Adipocyte (in vitro differentiated cells): Measurements from ENCODE around the gene KLC4.

Experiments
- DNase-seq: peaks from one replicate; pipeline ENCODE4 v3.0.0-alpha.2; 2015; ENCODE audit warnings: low read depth
- H3K27me3 ChIP-seq: replicated peaks from 2 replicates; pipeline ENCODE4 v1.7.0; 2013; ENCODE audit warnings: mild to moderate bottlenecking, low read length, moderate library complexity; ENCODE audit not compliant: control insufficient read depth, insufficient read depth
- H3K36me3 ChIP-seq: 2 replicates; pipeline ENCODE4 v1.7.0; 2013; ENCODE audit warnings: low read length, mild to moderate bottlenecking, moderate library complexity; ENCODE audit not compliant: control insufficient read depth, insufficient read depth, severe bottlenecking
- H3K4me1 ChIP-seq: 2 replicates; pipeline ENCODE4 v1.7.0; 2013; ENCODE audit warnings: mild to moderate bottlenecking, low read length, moderate library complexity; ENCODE audit not compliant: control insufficient read depth, insufficient read depth
- H3K4me3 ChIP-seq: 2 replicates; pipeline ENCODE4 v1.7.0; 2013; ENCODE audit warnings: mild to moderate bottlenecking, low read length, moderate library complexity
- H3K9ac ChIP-seq: 2 replicates; pipeline ENCODE4 v1.7.0; 2013; ENCODE audit warnings: mild to moderate bottlenecking, low read length, moderate library complexity
- H3K9me3 ChIP-seq: 2 replicates; pipeline ENCODE4 v1.7.0; 2013; ENCODE audit warnings: mild to moderate bottlenecking, low read length, moderate library complexity; ENCODE audit not compliant: control insufficient read depth

Gene KLC4

DNA sequence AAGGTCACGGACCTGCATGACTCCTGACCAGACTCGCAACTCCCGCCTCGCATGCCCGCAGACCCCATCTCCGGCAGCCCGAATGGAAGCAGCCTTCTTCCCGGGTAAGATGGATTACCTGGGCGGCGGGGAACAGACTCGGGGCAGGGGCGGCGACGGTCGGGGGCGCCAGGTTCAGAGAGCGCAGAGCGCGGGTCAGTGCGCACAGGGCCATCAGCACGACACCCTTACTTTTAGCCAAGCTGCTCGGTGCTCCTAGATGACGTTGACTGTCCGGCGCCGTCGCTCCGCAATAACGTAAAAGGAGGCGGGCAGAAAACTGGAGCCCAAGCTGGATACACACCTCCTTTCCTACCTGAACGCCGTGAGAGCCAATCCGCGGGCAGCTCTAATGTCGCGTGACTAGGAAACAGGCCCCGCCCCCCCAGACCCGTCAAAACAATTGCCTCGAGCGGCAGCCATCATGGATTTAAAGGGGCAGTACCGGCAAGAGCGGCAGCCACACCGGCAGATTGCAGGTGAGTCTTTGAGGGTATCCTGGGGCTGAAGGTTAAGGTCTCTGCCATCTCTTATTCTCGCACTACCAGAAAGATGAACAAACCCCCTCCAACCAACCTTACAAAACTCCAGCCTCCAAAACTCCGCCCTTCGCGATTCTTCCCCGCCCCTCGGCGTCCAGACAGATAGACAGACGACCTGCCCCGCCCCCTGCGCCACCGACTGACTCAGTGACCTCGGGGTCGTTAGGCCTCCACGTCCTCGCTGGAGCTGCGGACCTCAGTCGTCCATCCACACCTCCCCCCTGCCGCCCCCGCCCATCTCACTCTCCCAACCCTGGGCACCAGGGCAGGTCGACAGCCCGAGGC is at the start of gene KLC4, which contains the start of gene MRPL2:
KLC4 (plus strand) TSS at position 464 of the 866 bp plus-strand sequence. CDS start 1,705 bp downstream, outside the sequence.
MRPL2 (minus strand) TSS at position 267 of the 866 bp plus-strand sequence; CDS start at position 214, 53 bp downstream.
- peak within 1 kb of the TSS; percentile 92 for H3K4me3 ChIP-seq
- H3K27me3 ChIP-seq, result no peaks in the 10 kb centered on the region
- peak; percentile 100 for DNase-seq
- peaks cover 19% of the 10 kb centered on the region for H3K4me1 ChIP-seq
- peak within 1 kb of the TSS; percentile 97 for H3K9ac ChIP-seq
- peaks cover 23% of the 10 kb centered on the region for H3K36me3 ChIP-seq
- no peaks in the 10 kb centered on the region for H3K9me3 ChIP-seq

DNA sequence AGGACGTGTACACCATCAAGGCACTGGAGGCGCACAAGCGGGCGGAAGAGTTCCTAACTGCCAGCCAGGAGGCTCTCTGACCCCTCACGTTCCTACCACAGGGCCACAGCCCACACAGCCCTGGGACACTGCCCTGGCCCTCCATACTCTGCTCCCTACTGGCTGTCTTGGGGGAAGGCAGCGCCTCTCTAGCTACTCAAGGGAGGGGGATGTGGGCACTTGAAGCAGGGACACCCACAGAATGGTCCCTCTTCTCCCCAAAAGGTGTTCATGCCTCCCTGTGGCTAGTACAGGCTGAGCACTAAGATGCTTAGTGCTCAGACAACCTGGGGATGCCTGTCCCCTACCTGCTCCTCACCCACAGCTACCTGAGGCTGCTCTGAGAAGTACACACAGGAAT is 48.2 kb upstream of the KLC4 start:
- H3K36me3 ChIP-seq, result peaks cover 53% of the 10 kb centered on the region

DNA sequence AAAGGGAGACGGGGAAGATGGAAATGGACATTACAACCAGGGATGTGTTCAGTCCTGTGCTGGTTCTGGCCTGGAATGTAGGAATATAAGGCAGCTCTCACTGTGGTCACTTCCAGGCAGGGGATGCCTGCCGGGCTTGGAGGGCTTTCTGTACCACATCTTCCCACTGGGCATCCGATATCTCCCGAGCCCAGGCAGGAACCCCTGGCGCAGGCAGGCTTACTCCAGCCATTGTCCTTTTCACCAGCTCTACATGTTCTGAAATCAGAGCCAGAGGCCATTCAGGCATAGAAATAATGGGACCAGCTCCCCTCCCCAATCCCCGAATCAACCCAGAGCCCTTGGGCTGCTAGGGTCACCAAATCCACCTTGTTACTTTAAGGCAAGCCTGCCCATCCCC is 47.1 kb upstream of the KLC4 start:
- H3K9ac ChIP-seq, result peak overlapping the region; percentile 90
- H3K4me1 ChIP-seq, result peaks cover 38% of the 10 kb centered on the region
- no peaks in the 10 kb centered on the region for H3K9me3 ChIP-seq
- no peaks in the 10 kb centered on the region for H3K27me3 ChIP-seq
- peak overlapping the region; percentile 94 for H3K4me3 ChIP-seq
- DNase-seq, result no peak
- H3K36me3 ChIP-seq, result peaks cover 47% of the 10 kb centered on the region

More for the DNA sequence above, 48.2 kb upstream of the KLC4 start:
- no peak overlapping the region for H3K9ac ChIP-seq
- peaks cover 26% of the 10 kb centered on the region for H3K4me1 ChIP-seq
- DNase-seq, result no peak
- no peaks in the 10 kb centered on the region for H3K27me3 ChIP-seq
- H3K4me3 ChIP-seq, result no peak overlapping the region
- H3K9me3 ChIP-seq, result no peaks in the 10 kb centered on the region

DNA sequence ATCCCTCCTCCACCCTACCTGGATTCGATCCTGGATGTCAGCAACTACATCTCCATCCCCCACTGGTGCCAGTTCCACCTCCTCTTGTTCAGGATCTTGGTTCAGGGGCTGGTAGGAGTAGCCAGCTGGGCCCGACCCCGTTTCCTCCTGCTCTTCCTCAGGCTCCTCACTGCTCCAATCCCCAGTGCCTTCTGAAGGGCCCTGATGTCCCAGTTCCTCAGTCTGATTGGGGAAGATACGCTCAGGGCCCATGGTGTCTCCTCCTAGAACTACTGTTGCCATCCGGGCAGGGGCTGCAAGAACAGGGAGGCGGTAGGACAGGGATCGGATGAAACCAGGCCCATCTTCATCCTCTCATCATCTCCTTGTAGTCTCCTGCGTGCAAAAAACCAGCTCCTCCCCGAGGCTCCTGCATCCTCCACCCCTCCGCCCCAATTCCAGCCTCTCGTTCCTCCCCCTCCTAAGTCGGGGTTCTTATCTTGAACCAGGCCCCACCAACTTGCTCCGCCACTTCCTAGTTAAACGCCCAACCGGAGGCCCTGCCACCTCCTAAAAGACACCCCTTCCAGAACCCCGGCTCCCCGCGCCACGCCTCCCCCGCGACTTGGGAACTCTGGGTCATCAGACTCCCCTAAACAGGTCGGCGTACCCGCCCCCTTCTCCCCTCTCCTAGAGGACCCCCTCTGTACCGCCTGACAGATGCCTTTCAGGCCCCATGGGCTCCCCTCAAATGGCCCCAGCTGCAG is 46.2 kb upstream of the KLC4 start:
- Histone ChIP-seq H3K4me3 (peak overlapping the region; percentile 94), H3K9me3 (no peaks in the 10 kb centered on the region), H3K4me1 (peaks cover 44% of the 10 kb centered on the region), H3K9ac (peak overlapping the region; percentile 90), H3K36me3 (peaks cover 47% of the 10 kb centered on the region), H3K27me3 (no peaks in the 10 kb centered on the region)
- DNase-seq, result no peak

DNA sequence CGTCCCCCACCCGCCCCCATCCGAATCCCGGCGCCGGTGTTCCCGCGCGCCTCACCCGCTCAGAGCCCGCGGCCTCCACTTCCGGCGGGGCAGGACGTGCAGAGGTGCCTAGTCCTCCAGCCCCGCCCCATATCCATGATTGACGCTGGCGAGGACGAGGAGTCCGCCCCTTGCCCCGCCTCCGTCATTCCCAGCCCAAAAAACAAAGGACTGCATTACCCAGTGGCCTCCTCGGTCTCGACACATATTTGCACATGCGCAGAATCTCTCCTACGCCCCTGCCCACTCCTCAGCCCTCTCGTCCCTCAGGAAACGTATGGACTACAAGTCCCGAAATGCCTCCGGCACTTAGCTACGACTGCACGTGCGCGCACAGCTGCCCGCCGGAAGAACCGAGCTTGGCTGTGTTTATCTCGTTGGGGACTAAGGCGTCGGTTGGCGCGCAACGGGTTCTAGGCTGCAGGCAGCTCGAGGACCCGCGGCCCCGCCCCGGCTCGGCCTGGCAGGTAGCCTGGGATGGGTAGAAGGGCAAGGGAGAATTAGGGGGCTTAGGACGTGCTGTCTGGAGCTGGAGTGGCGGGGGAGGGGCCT is 45.5 kb upstream of the KLC4 start, which contains the start of the genes KLHDC3 and MEA1:
KLHDC3 (plus strand) TSS at position 407 of the 591 bp plus-strand sequence. CDS start 2,944 bp downstream, outside the sequence.
MEA1 (minus strand) TSS at position 104 of the 591 bp plus-strand sequence. CDS start 133 bp downstream, outside the sequence.
- Histone ChIP-seq H3K4me3 (peak within 1 kb of the TSS; percentile 94), H3K9me3 (no peaks in the 10 kb centered on the region), H3K36me3 (peaks cover 47% of the 10 kb centered on the region), H3K4me1 (peaks cover 44% of the 10 kb centered on the region), H3K9ac (peak within 1 kb of the TSS; percentile 93), H3K27me3 (no peaks in the 10 kb centered on the region)
- DNase-seq, result peak; percentile 100

DNA sequence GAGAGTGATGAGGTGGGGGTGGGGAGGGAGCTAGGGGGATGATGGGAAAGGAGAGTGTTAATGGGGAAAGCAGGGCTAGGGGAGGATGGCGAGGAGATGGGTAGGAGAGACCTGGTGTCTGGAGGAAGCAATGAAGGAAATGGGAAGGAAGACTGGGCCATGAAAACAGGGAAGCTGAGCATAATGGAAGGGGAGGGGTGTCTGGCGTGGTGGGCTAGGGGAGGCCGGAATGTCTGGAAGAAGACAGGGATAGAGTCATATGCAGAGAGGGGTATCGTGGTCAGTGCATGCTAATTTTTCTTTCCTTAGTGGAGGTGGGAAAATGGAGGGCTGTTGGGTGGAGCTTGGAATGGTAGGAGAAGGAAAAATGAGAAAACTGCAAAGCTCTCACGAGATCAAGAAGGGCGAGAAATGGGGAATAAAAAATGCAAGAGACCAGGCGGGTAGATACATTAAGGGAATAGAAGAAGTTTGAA is 45.0 kb upstream of the KLC4 start:
- peaks cover 48% of the 10 kb centered on the region for H3K36me3 ChIP-seq
- peak; percentile 71 for DNase-seq
- peak overlapping the region; percentile 94 for H3K4me3 ChIP-seq
- peaks cover 44% of the 10 kb centered on the region for H3K4me1 ChIP-seq
- H3K9ac ChIP-seq, result peak overlapping the region; percentile 93
- no peaks in the 10 kb centered on the region for H3K27me3 ChIP-seq
- H3K9me3 ChIP-seq, result no peaks in the 10 kb centered on the region

DNA sequence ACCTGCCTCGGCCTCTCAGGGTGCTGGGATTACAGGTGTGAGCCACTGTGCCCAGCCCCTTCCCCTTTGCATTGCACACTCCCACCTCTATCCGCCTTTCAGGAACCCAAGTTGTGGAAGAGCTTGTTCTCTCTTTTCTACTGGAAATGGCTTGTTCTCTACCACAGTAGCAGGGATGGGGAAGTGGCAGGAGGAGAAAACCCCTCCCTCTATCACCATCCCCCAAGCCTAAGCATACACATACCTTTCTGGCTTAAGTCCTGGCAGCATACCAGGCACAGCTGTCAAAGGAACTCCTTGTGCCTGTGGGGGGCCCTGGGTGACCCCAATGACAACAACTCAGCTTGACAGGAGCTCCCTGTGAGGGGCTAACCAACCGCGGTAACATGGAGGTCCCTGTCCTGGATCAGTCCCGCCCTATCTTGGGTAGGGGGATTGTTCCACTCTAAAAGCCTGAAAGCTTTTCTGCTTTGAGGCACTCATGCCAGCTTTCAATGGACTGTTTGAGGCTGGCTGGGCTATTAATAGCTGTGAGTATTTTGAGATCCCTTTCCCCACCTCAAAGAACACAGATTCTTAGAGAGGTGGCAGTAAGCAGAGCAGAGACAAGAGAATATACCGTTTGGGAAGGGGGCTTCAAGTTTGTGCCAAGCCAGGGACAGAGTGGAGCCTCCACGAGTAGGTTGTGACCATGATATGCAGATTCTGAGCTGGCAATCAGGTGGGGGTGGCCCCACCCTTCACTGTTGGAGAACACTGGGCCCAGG is 43.1 kb upstream of the KLC4 start:
- Histone ChIP-seq H3K9ac (peak overlapping the region; percentile 22), H3K4me1 (peaks cover 58% of the 10 kb centered on the region), H3K4me3 (peak overlapping the region; percentile 15), H3K27me3 (no peaks in the 10 kb centered on the region), H3K9me3 (no peaks in the 10 kb centered on the region), H3K36me3 (peaks cover 40% of the 10 kb centered on the region)
- DNase-seq, result no peak

DNA sequence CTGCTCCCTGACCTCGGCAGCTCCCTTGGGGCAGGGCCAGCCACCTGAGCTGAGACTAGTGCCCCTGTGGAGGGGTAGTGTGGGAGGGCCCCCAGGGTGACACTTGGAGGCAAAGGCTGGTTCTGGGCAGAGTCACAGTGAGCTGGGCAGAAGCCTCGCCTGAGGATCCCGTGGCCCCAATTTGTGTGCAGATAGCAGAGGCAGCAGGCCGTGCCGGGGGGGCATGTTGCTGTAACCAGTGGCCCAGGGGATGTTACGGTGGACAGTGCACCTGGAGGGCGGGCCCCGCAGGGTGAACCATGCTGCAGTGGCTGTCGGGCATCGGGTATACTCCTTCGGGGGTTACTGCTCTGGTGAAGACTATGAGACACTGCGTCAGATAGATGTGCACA is 42.5 kb upstream of the KLC4 start:
- Histone ChIP-seq H3K27me3 (no peaks in the 10 kb centered on the region), H3K4me3 (peak overlapping the region; percentile 15), H3K36me3 (peaks cover 34% of the 10 kb centered on the region), H3K9me3 (no peaks in the 10 kb centered on the region), H3K9ac (peak overlapping the region; percentile 22), H3K4me1 (peaks cover 58% of the 10 kb centered on the region)
- no peak for DNase-seq

DNA sequence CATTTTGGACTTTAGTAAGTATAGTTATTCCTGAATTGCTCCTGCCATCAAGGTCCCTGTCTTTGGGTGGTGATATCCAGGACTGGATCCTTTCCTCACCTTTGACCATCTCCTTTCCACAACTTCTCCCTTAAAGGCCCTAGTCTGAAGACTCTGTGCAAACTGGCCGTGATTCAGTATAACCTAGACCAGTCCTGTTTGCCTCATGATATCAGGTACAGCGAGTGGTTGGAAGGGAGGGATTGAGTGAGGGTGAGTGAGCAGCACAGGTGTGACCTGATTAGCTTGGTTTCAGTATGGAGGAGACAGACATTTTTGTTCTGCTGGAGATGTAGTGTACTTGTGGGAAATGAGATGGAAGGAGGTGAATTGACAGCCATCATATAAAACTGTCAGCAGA is 40.3 kb upstream of the KLC4 start:
- no peak for DNase-seq
- peaks cover 56% of the 10 kb centered on the region for H3K4me1 ChIP-seq
- H3K9ac ChIP-seq, result no peak overlapping the region
- H3K4me3 ChIP-seq, result no peak overlapping the region
- H3K9me3 ChIP-seq, result no peaks in the 10 kb centered on the region
- peaks cover 33% of the 10 kb centered on the region for H3K36me3 ChIP-seq
- no peaks in the 10 kb centered on the region for H3K27me3 ChIP-seq

DNA sequence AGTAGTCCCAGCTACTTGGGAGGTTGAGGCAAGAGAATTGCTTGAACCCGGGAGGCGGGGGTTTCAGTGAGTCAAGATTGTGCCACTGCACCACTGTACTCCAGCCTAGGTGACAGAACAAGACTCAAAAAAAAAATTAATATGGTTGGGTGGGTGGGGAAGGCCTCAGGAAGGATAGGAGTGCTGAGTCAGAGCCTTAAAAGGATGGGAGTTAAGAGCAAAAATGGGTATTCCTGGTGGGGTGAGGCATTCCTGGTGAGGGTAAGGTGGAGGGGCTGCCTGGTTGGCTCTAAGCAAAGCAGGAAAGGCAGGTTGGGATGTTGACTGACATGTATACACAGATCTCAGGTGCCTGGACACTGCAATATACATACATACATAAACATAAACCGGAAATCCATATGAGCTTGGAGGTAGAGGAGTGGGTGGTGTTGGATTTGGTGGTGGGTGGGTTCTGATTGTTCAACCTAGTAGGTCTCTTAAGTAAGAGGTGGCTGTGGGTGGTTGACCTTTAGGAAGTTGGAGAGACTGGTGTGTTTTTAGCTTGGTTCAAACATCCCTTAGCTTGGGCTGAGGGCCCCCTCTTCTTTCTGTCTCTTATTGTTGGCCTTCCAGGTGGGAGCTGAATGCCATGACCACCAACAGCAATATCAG is 39.3 kb upstream of the KLC4 start:
- no peak for DNase-seq
- Histone ChIP-seq H3K36me3 (peaks cover 44% of the 10 kb centered on the region), H3K4me3 (no peak overlapping the region)

More for the DNA sequence above, 39.3 kb upstream of the KLC4 start:
- Histone ChIP-seq H3K9me3 (no peaks in the 10 kb centered on the region), H3K27me3 (no peaks in the 10 kb centered on the region), H3K4me1 (peaks cover 52% of the 10 kb centered on the region), H3K9ac (peak overlapping the region; percentile 99)
